ENCODE results near the gene LTV1.

Gene LTV1

GRCh38 chr6:143894655-143895054 lies 51.5 kb downstream of the LTV1 start:
- DNase-seq (ENCODE audit: low spot score), result no peak

DNA sequence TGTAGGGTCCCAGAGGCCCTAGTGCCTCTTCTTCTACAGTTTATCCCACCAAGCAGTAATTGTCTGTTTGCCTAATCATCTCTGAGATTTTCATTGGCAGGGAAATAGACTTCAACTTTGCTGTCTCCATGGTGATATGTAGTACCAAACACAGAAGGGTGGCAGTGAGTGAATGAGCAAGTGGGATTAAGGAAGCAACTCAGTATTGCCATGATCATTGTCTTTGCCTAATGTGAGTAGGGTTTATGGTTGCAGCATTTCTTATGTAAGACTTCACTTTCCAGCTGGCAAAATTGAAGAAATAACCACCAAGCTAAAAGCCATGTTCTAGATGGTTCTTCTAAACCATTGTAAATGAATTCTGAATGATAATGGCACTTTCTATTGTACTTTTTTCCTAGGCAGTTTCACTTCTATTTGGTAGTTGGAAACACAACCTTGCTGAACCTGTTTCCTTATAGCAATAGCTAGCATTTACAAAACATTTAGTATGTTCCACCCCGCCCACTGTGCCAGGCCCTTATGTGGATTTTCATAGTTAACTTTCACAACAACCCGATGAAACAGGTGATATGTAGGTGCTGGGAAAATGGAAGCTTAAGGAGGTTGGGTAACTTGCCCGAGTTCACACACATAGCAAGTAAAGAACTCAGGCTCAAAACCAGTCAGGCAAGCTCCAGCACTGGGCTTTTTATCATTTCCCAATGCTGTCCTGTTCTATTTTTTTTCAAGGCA lies 53.2 kb downstream of the LTV1 start:
- DNase-seq (ENCODE audit: low spot score), result no peak

- DNase-seq (ENCODE audit: low spot score), result no peak
Observed at GRCh38 chr6:143900358-143900757, 57.2 kb downstream of the LTV1 start.

DNA sequence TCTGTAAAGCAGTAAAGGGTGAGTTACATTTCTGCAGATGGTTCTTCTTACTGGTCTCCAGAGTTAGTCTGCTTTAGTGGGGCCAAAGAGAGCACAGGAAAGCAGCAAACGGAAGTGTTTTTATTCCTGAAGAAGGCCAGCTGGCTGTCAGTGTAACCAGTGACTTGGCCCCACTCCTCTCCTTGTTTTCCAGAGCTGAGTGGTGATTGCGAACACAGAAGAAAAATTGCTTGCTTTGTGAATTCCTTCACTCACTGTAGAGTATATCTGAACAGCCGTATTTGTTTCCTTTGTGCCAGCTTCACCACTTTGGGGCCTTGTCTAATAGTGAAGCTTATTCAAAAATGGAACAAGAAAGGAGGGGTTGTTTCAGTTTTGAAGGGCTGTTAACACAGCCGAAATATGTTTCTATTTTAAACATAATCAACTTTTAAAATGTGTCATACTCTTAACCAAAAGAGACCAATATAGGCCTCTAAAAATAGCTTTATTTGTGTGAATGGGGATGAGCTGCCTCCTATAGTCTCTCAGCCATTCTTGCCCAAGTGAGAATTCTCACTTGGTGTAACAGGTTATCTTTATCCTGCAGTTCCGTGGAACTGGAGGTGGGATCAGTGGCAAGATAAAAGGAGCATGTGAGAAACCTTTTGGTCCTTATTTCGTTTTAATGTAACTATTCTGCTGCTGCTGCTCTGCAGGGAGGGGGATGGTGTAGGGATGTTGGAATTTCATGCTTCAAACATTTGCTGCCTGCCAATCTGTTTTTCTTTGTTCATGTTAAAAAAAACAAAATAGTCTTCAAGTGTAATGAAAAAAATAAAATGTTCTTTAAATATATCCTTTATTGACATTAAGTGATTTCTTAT lies 59.0 kb downstream of the LTV1 start:
- no peak for DNase-seq (ENCODE audit: low spot score)

GRCh38 chr6:143902827-143903226 lies 59.7 kb downstream of the LTV1 start:
- no peak for DNase-seq (ENCODE audit: low spot score)

- DNase-seq (ENCODE audit: low spot score), result no peak
Observed at GRCh38 chr6:143911028-143911427, 67.9 kb downstream of the LTV1 start.

DNA sequence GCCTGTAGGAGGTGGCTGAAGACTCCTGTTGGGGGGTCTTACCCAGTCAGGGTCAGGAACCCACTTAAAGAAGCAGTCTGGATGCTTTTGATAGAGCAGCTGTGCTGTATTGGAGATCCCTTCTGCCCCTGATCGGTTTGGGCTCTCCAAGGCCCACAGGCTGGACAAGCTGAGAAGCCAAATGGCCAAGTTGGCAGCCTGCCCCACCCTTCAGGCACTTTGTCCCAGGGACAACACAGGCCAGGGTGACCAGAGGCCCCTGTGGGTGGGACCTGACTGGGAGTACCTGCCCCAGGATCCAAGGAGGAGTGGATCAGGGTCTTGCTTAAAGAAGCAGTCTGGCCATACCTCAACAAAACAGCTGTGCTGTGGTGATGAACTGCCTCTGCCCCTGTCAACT lies 69.5 kb downstream of the LTV1 start:
- DNase-seq (ENCODE audit: low spot score), result no peak

Data from D341Med (cell line).